NCI-H524 treated with DMSO at 0.1 percent for 48 hours (cell line): Measurements from ENCODE around the gene RBFOX2.
"Not testable (repeated sequence)": the region's sequence is repeated elsewhere in the genome, so short reads cannot be mapped to it uniquely, and the experiment has no call there.

Source experiments
- DNase-seq: peaks from one replicate; lab custom pipeline; 2025; lab: John Stamatoyannopoulos, UW

RBFOX2 gene

GRCh38 chr22:35824256-35824655 is 204.4 kb downstream of the RBFOX2 start:
- no peak for DNase-seq

GRCh38 chr22:35821654-35822053 is 207.0 kb downstream of the RBFOX2 start:
- no peak for DNase-seq

DNA sequence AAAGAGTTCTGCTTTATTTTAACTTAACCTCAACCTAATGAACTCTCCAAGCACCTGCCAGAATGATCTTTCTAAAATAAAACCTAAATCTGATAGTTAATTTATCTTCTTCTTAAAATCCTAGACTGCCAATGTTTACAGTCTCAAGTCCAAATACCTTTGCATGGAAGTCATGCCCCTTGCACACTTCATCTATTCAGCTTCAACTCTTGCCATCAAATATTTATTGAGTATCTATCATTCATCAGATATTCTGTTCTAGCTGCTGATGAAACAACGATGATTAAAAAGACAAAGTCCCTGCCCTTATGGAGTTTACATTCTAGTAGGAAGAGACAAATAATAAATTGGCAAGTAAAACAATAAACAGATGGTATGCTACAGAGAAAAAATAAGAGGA is 209.2 kb downstream of the RBFOX2 start:
- DNase-seq: no peak

GRCh38 chr22:35818897-35819296 is 209.7 kb downstream of the RBFOX2 start:
- DNase-seq: no peak

DNA sequence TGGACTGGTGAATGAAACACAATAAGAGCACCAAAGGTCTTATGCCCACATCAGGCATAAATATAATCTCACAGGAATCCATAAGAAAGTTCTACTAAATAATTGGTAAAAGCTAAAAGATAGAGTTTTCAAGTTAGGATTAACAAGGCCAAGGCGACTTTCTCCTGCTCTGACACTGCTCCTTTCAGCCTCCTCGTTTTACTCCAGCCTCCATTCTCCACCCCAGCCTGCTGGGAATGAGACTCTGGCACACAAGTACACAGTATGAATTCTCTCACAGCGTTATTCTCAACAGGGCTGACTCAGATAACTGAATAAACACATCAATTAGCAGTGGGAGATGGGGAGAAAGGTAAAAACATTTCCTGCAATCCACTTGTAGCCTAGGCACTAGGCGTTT is 216.0 kb downstream of the RBFOX2 start:
- DNase-seq: no peak

DNA sequence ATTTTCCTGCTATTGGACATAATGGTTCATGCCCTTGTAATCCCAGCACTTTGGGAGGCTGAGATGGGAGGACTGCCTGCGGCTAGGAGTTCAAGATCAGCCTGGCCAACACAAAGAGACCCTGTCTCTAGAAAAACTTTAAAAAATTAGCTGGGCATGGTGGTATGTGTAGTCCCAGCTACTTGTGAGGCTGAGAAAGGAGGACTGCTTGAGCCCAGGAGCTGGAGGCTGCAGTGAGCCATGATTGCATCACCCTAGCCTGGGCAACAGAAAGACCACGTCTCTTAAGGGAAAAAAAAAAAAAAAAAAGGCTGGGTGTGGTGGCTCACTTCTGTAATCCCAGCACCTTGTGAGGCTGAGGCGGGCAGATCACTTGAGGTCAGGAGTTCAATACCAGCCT is 217.0 kb downstream of the RBFOX2 start:
- DNase-seq: no peak

- DNase-seq: no peak
Observed at GRCh38 chr22:35809816-35810215, 218.8 kb downstream of the RBFOX2 start.

GRCh38 chr22:35808377-35808776 is 220.2 kb downstream of the RBFOX2 start:
- no peak for DNase-seq

- DNase-seq: not testable (repeated sequence)
Observed at GRCh38 chr22:35806668-35807067, 222.0 kb downstream of the RBFOX2 start.

- no peak for DNase-seq
Observed at GRCh38 chr22:35805466-35805865, 223.2 kb downstream of the RBFOX2 start.

GRCh38 chr22:35804421-35804820 is 224.2 kb downstream of the RBFOX2 start:
- DNase-seq: no peak

DNA sequence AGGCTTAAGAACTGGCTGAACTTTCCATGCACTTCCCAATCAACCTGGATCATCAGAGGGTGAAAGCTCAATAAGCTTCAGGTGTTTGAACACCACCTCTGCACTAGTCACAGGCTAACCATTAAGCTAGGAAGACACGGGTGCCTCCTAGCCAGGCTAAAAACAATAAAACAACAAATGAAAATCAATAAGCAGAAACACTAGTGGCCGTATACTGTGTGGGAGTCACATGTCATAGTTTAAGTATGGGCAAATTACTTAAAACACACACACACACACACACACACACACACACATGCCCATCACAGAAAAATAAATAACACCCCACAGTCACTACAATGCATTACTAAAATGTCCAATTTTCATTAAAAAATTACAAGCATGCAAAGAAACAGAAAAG is 225.7 kb downstream of the RBFOX2 start:
- DNase-seq: no peak

GRCh38 chr22:35801301-35801700 is 227.3 kb downstream of the RBFOX2 start:
- DNase-seq: not testable (repeated sequence)

DNA sequence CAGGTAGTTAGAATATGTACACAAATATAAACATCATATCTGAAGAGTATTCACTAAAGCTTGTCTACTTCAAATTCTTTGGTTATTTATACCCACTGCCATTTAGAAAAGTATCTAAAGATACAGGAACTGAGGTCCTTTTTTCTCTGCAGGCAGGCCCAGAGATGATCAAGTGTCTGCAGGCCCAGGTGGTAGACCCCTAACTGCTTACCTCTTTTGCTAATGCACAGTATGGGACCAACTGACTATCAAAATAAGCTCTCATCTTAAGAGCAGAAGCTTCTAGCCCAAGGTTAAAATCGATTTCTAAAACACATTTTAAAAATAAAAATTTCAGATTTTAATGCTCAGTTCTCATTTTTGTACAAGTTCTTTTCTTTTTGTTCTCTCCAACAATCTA is 229.5 kb downstream of the RBFOX2 start:
- DNase-seq: no peak

DNA sequence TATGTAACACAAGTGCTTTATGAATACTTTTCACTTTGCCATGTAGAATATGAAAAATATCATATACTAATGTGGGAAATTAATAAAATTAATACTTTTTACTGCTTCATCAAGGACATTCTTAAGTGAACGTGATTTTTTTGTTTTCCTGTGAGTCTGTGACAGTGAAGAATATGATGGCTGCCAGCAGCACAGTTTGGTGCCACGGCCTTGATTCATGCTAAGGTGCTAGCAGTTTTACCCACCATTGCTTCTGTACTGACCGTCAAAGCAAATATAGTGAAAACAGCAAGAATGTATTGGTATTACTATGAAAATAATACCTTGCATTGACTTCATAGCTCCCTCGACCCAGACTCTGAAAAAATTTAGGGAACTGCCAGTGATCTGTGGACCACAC is 231.2 kb downstream of the RBFOX2 start:
- no peak for DNase-seq

DNA sequence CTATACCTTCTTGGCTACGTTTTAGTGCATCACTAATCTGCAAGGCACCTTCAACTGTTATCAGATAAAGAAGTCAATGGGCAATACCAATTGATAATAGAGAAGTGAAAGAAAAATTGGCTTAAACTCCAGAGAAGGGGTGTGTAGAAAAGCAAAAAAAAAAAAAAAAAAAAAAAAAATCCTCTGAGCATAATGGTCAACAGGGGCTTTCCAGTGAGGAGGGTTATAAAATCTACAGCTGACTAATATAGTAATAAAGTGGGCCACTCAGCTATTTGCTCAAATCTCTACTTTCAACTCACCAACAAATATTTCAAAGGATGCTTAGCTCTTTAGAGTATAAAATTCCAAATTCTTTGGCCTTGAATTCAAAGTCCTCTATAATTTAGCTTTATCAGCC is 233.1 kb downstream of the RBFOX2 start:
- no peak for DNase-seq

- no peak for DNase-seq
Observed at GRCh38 chr22:35792506-35792905, 236.1 kb downstream of the RBFOX2 start.

- DNase-seq: not testable (repeated sequence)
Observed at GRCh38 chr22:35791788-35792187, 236.8 kb downstream of the RBFOX2 start.

GRCh38 chr22:35785181-35785923 is 243.3 kb downstream of the RBFOX2 start:
- DNase-seq: no peak

- DNase-seq: no peak
Observed at GRCh38 chr22:35784633-35785032, 244.0 kb downstream of the RBFOX2 start.

DNA sequence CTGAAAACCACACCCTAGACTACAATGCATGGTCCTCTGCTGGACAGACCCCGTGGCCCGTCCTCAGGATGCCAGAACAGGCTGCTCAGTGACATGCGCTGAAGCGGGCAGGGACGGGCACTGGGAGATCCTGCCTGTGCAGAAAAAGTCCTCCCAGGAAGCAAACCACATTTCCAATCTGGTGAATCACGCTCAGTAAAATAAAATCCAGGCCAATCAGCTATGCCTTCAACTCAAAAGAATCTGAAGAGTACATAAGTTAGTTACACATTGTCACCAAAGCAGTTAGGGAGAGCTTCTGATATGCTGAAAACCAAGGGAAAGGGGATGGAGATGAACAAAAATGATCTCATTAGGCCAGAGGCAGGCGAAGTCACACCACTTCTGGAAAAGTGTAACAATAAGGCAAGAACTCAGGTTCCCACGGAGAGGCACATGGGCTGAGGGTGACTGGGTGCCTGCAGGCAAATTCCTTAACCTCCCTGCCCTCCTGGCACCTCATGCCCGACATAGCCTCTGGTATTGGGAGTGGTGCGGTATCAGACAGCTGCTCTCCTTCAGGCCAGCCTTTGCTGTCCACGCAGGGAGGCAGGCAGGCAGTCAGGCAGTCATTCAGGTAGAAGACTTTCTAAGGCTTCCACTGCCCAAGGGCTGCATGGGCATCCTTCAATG is 244.5 kb downstream of the RBFOX2 start:
- DNase-seq: no peak

- DNase-seq: no peak
Observed at GRCh38 chr22:35782504-35782903, 246.1 kb downstream of the RBFOX2 start.

GRCh38 chr22:35781898-35782297 is 246.7 kb downstream of the RBFOX2 start:
- no peak for DNase-seq
